OCI-LY1 (cell line): ENCODE measurements around the gene SELENOH.

Experiments
- H2AFZ ChIP-seq: fragments of 200-600 bp; sonication (generic), shearing (Covaris generic); 2 replicates; pipeline ENCODE4 v1.6.0; 2014; ENCODE audit warnings: antibody characterized with exemption, mild to moderate bottlenecking, low read length
- H3F3A ChIP-seq: fragments of 200-600 bp; sonication (generic), shearing (Covaris generic); 2 replicates; pipeline ENCODE4 v1.6.0; 2014; ENCODE audit warnings: mild to moderate bottlenecking, antibody characterized with exemption, low read length, moderate library complexity; ENCODE audit not compliant: insufficient read depth
- H3K27ac ChIP-seq: fragments of 200-600 bp; sonication (generic); 2 replicates; pipeline ENCODE4 v1.5.1; 2014; ENCODE audit warnings: low read length, mixed run types, mild to moderate bottlenecking, low read depth; ENCODE audit not compliant: poor library complexity, severe bottlenecking
- H3K27me3 ChIP-seq: fragments of 200-600 bp; sonication (generic); 2 replicates; pipeline ENCODE4 v1.6.0; 2014; ENCODE audit warnings: antibody characterized with exemption, mild to moderate bottlenecking, low read length, moderate library complexity; ENCODE audit not compliant: insufficient read depth
- H3K36me3 ChIP-seq: fragments of 200-600 bp; sonication (generic); 2 replicates; pipeline ENCODE4 v1.6.1; 2014; ENCODE audit warnings: mild to moderate bottlenecking, antibody characterized with exemption, low read length, moderate library complexity, mixed read lengths; ENCODE audit not compliant: insufficient read depth
- H3K4me1 ChIP-seq: fragments of 200-600 bp; sonication (generic); 2 replicates; pipeline ENCODE4 v1.5.1; 2014; ENCODE audit warnings: mild to moderate bottlenecking, low read length, moderate library complexity; ENCODE audit not compliant: insufficient read depth, severe bottlenecking
- H3K4me2 ChIP-seq: fragments of 200-600 bp; sonication (generic), shearing (Covaris generic); 2 replicates; pipeline ENCODE4 v1.6.1; 2014; ENCODE audit warnings: low read length
- H3K4me3 ChIP-seq: fragments of 200-600 bp; sonication (generic); 2 replicates; pipeline ENCODE4 v1.5.1; 2014; ENCODE audit warnings: low read length, low read depth, mild to moderate bottlenecking, mixed read lengths; ENCODE audit not compliant: poor library complexity, severe bottlenecking
- H3K79me2 ChIP-seq: fragments of 200-600 bp; shearing (Covaris generic); 2 replicates; pipeline ENCODE4 v1.6.1; 2016; ENCODE audit warnings: mixed run types, low read length, mixed read lengths; ENCODE audit not compliant: insufficient read depth
- H3K9ac ChIP-seq: fragments of 200-600 bp; sonication (generic), shearing (Covaris generic); 2 replicates; pipeline ENCODE4 v1.6.1; 2014; ENCODE audit warnings: mild to moderate bottlenecking, low read length, mixed read lengths
- H3K9me2 ChIP-seq: fragments of 200-600 bp; sonication (generic), shearing (Covaris generic); 2 replicates; pipeline ENCODE4 v1.6.1; 2014; ENCODE audit warnings: low read depth, mild to moderate bottlenecking, low read length, mixed read lengths
- H3K9me3 ChIP-seq: fragments of 200-600 bp; shearing (Covaris generic); 2 replicates; pipeline ENCODE4 v1.6.1; 2014; ENCODE audit warnings: low read length, mixed read lengths
- H4K20me1 ChIP-seq: fragments of 200-600 bp; sonication (generic), shearing (Covaris generic); 2 replicates; pipeline ENCODE4 v1.6.0; 2016; ENCODE audit warnings: mild to moderate bottlenecking, low read length; ENCODE audit not compliant: insufficient read depth
- EZH2 ChIP-seq: fragments of 200-600 bp; sonication (generic), shearing (Covaris generic); IDR thresholded peaks from 2 replicates; pipeline ENCODE4 v1.8.0; 2017; ENCODE audit warnings: borderline replicate concordance, mixed run types, mild to moderate bottlenecking, antibody characterized with exemption, low read length, moderate library complexity, mixed read lengths
- TF ChIP-seq, protein P1 (sequence below): fragments of 200-600 bp; sonication (generic), shearing (Covaris generic); IDR thresholded peaks from 2 replicates; pipeline ENCODE4 v1.5.1; 2017; ENCODE audit warnings: mild to moderate bottlenecking, antibody characterized with exemption, low read length, moderate library complexity, mixed read lengths

Gene SELENOH

DNA sequence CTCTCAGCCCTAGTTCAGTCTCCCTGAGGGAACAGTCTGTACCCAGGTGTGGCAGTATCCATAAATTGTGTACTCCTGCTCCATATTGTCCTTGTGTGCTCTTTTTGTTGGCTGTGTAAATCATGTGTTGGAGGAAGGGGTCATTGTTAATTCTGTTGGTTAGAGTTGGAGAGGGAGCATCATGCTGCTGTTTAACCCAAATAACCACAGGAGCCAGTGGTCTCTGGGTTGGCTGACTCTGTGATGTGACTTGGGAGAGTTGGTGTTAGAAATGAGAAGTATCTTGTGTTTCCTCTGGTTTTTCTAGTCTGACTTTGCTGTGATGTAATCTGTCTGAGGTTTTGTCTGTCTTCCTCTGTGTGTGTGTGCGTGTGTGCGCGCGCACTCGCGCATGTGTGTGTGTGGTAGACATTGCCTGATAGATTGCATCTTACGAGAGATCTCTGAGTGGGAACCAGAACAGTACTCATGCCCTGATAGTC lies 50.8 kb downstream of the SELENOH start:
- Histone ChIP-seq H4K20me1 (no peaks in the 10 kb centered on the region), H3K79me2 (no peaks in the 10 kb centered on the region), H3K27me3 (no peaks in the 10 kb centered on the region), H3K9ac (no peak overlapping the region), H3K9me3 (no peaks in the 10 kb centered on the region), H3K4me2 (no peak overlapping the region), H3K27ac (no peak overlapping the region), H3K36me3 (peaks cover 5% of the 10 kb centered on the region), H3K4me1 (no peaks in the 10 kb centered on the region), H2AFZ (no peak overlapping the region), H3K4me3 (no peak overlapping the region), H3K9me2 (no peaks in the 10 kb centered on the region), H3F3A (no peaks in the 10 kb centered on the region)
- TF ChIP-seq EZH2 = no peak
- TF ChIP-seq, protein P1, sequence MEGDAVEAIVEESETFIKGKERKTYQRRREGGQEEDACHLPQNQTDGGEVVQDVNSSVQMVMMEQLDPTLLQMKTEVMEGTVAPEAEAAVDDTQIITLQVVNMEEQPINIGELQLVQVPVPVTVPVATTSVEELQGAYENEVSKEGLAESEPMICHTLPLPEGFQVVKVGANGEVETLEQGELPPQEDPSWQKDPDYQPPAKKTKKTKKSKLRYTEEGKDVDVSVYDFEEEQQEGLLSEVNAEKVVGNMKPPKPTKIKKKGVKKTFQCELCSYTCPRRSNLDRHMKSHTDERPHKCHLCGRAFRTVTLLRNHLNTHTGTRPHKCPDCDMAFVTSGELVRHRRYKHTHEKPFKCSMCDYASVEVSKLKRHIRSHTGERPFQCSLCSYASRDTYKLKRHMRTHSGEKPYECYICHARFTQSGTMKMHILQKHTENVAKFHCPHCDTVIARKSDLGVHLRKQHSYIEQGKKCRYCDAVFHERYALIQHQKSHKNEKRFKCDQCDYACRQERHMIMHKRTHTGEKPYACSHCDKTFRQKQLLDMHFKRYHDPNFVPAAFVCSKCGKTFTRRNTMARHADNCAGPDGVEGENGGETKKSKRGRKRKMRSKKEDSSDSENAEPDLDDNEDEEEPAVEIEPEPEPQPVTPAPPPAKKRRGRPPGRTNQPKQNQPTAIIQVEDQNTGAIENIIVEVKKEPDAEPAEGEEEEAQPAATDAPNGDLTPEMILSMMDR = no peak

GRCh38 chr11:57792870-57793269 lies 51.6 kb downstream of the SELENOH start:
- TF ChIP-seq EZH2 = no peak
- TF ChIP-seq, protein P1 = no peak
- Histone ChIP-seq H3K9me2 (no peaks in the 10 kb centered on the region), H3K36me3 (peaks cover 5% of the 10 kb centered on the region), H2AFZ (no peak overlapping the region), H3K27me3 (no peaks in the 10 kb centered on the region), H3F3A (no peaks in the 10 kb centered on the region), H3K27ac (no peak overlapping the region), H3K9ac (no peak overlapping the region), H3K79me2 (no peaks in the 10 kb centered on the region), H3K9me3 (no peaks in the 10 kb centered on the region), H3K4me2 (no peak overlapping the region), H3K4me1 (no peaks in the 10 kb centered on the region), H4K20me1 (no peaks in the 10 kb centered on the region), H3K4me3 (no peak overlapping the region)
